SK-N-SH treated with all-trans-retinoic acid at 6 μM for 48 hours (cell line): Measurements from ENCODE around the gene SIGLEC5.

Experiments
- ESRRG ChIP-seq: fragments of 250-450 bp; sonication (Bioruptor Pico); IDR thresholded peaks from 2 replicates; pipeline ENCODE4 v1.6.1; 2021; ENCODE audit warnings: mild to moderate bottlenecking
- PATZ1 ChIP-seq: fragments of 250-450 bp; sonication (Bioruptor Pico); IDR thresholded peaks from 2 replicates; pipeline ENCODE4 v1.8.0; 2020; ENCODE audit warnings: mild to moderate bottlenecking, moderate library complexity, borderline replicate concordance
- POU6F1 ChIP-seq: fragments of 250-450 bp; sonication (Bioruptor Pico); IDR thresholded peaks from 2 replicates; pipeline ENCODE4 v1.8.0; 2021; ENCODE audit warnings: low read depth, mild to moderate bottlenecking, moderate library complexity, borderline replicate concordance
- SNAI2 ChIP-seq: fragments of 250-450 bp; sonication (Bioruptor Pico); IDR thresholded peaks from 2 replicates; pipeline ENCODE4 v1.5.0; 2020; ENCODE audit warnings: mild to moderate bottlenecking, moderate library complexity

GRCh38 chr19:51621178-51621577 is 9.0 kb downstream of the SIGLEC5 start:
- TF ChIP-seq POU6F1 (CRISPR knock-in tag) (no peak), ESRRG (CRISPR knock-in tag) (no peak), PATZ1 (CRISPR knock-in tag) (no peak), SNAI2 (CRISPR knock-in tag) (no peak)
